Liver (tissue), 3 donors: ENCODE measurements around the gene LDAH.

Source experiments
- CTCF ChIP-seq: fragments of 150-350 bp; IDR thresholded peaks from 2 replicates; pipeline ENCODE4 v1.5.1; 2017; ENCODE audit warnings: improper control_type of control experiment, low read depth, low read length; ENCODE audit not compliant: missing input control
- EGR1 ChIP-seq, 2 donors: IDR thresholded peaks; 2 replicates each; pipeline ENCODE4 v1.6.1; 2016 to 2018; ENCODE audit warnings: antibody characterized with exemption in 2 of 2, low read depth in 2 of 2
- JUND ChIP-seq, 2 donors: IDR thresholded peaks; 2 replicates each; pipeline ENCODE4 v1.6.1; 2016; ENCODE audit warnings: antibody characterized with exemption in 2 of 2
- MAX ChIP-seq: IDR thresholded peaks from 2 replicates; pipeline ENCODE4 v1.6.1; 2016; ENCODE audit warnings: antibody characterized with exemption
- REST ChIP-seq: IDR thresholded peaks from 2 replicates; pipeline ENCODE4 v1.6.1; 2016; ENCODE audit warnings: antibody characterized with exemption, mild to moderate bottlenecking
- RXRA ChIP-seq, 2 donors: IDR thresholded peaks; 2 replicates each; pipeline ENCODE4 v1.6.1; 2017 to 2018; ENCODE audit warnings: antibody characterized with exemption in 2 of 2, mild to moderate bottlenecking in 1 of 2
- YY1 ChIP-seq: IDR thresholded peaks from 2 replicates; pipeline ENCODE4 v1.6.1; 2016; ENCODE audit warnings: antibody characterized with exemption, mild to moderate bottlenecking
- donor health status: healthy.
- donor health status: healthy.

- TF ChIP-seq CTCF, result no peak
- no peak for TF ChIP-seq MAX
- TF ChIP-seq REST, result no peak
- no peak for TF ChIP-seq JUND (IDR thresholded peaks at IDR 0.05)
- TF ChIP-seq YY1, result no peak
- no peak for TF ChIP-seq EGR1 (IDR thresholded peaks at IDR 0.05; ENCODE audit: low read depth in 2 of 2)
- TF ChIP-seq RXRA (IDR thresholded peaks at IDR 0.05), result no peak
These were observed 173.3 kb downstream of the LDAH start for GRCh38 chr2:20649576-20649975.
